GM21619 (cell line): ENCODE results near the gene THBS3.
"Not testable (repeated sequence)": the region's sequence is repeated elsewhere in the genome, so short reads cannot be mapped to it uniquely, and the experiment has no call there.

Experiments
- ATAC-seq: cut with Tn5 transposase; IDR thresholded peaks from one replicate; pipeline ENCODE4 v1.9.1; 2021; ENCODE audit not compliant: unreplicated experiment

THBS3 gene

DNA sequence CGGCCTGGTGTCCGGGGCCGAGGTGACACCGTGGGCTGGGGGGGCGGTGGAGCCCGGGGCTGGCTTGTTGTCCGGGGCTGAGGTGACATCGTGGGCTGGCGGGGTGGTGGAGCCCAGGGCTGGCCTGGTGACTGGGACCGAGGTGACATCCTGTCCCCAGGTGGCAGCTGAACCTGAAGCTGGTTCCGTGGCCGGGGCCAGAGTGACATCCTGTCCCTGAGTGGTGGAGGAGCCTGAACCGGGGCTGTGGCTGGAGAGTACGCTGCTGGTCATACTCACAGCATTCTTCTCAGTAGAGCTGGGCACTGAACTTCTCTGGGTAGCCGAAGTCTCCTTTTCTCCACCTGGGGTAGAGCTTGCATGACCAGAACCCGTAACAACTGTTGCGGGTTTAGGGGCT lies 15.8 kb downstream of the THBS3 start:
- no peak for ATAC-seq

DNA sequence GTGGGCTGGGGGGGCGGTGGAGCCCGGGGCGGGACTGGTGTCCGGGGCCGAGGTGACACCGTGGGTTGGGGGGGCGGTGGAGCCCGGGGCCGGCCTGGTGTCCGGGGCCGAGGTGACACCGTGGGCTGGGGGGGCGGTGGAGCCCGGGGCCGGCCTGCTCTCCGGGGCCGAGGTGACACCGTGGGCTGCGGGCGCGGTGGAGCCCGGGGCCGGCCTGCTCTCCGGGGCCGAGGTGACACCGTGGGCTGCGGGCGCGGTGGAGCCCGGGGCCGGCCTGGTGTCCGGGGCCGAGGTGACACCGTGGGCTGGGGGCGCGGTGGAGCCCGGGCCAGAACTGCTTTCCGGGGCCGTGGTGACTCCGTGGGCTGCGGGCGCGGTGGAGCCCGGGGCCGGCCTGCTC lies 17.8 kb downstream of the THBS3 start:
- ATAC-seq = not testable (repeated sequence)

DNA sequence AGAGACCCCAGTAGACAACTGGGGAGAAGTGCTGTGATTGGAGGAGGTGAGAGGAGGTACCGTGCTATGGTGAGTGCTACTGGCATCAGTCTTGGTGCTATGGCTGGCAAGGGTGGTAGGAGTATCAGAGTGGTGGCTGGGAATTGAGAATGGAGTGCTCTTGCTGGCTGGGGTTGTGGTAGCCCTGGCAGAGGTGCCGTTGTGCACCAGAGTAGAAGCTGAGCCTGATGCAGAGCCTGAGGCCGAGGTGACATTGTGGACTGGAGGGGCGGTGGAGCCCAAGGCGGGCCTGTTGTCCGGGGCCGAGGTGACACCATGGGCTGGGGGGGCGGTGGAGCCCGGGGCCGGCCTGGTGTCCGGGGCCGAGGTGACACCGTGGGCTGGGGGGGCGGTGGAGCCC lies 19.4 kb downstream of the THBS3 start:
- no peak for ATAC-seq

DNA sequence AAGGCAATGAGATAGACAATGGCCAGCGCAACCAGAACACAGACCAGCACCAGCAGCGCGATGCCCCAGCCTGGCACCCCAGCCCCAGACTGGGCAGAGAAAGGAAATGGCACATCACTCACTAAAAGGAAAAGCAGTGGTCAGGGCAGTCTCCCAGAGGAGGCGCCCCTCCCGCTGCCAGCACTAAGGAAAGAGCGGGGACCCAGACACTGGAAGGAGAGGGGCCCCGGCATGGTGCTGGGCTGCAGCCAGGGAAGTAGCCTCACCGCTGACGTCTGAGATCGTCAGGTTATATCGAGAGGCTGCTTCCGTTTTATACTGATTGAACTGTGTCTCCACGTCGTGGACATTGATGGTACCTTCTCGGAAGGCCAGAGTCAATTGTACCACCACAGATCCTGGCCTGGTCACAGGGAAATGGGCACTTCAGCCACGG lies 20.2 kb downstream of the THBS3 start:
- no peak for ATAC-seq

- no peak for ATAC-seq
Measured at GRCh38 chr1:155186794-155187455, 20.8 kb downstream of the THBS3 start.

DNA sequence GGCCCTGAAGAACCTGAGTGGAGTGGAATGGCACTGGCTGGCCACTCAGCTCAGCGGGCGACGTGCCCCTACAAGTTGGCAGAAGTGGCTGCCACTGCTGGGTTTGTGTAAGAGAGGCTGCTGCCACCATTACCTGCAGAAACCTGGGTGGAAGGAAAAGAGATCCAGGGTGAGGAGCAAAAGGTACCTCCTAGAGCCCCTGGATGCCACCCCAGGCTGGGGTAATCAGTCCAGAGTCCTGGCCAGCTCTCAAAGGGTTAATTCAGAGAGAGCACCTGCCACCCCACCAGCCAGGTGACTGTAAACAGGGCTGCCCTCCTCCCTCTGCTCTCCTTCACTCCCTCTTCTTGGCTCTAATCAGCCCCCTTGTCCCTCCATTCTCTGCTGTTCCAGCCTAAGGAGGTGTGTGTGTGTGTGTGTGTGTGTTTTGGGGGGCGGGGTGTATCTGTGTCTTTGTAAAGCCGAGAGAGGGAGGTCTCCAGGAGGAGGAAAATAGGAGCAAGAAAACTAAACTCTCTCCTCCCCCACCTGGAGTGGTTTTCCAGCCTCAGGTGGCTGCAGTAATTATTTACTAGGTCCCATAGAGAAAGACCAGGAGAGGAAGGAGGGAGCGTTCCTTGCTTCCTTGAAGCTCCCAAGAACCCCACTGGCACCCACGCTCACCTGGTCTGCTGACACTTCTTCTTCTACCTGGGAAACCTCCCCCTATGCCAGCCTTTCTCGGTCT lies 21.5 kb downstream of the THBS3 start:
- no peak for ATAC-seq

DNA sequence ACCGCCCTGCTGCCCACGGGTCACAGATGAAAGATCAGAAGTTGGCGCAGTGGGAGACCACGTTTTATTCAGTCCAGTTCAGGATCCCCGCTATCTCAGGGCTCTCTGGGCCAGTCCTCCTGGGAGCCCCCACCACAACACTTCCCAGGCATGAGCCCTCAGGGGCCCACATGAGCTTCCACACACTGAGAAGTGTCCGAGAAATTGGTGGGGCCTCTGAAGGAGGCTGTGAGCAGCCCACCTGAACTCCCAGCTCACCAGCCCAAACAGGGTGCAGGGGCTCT lies 22.0 kb downstream of the THBS3 start:
- ATAC-seq = no peak

DNA sequence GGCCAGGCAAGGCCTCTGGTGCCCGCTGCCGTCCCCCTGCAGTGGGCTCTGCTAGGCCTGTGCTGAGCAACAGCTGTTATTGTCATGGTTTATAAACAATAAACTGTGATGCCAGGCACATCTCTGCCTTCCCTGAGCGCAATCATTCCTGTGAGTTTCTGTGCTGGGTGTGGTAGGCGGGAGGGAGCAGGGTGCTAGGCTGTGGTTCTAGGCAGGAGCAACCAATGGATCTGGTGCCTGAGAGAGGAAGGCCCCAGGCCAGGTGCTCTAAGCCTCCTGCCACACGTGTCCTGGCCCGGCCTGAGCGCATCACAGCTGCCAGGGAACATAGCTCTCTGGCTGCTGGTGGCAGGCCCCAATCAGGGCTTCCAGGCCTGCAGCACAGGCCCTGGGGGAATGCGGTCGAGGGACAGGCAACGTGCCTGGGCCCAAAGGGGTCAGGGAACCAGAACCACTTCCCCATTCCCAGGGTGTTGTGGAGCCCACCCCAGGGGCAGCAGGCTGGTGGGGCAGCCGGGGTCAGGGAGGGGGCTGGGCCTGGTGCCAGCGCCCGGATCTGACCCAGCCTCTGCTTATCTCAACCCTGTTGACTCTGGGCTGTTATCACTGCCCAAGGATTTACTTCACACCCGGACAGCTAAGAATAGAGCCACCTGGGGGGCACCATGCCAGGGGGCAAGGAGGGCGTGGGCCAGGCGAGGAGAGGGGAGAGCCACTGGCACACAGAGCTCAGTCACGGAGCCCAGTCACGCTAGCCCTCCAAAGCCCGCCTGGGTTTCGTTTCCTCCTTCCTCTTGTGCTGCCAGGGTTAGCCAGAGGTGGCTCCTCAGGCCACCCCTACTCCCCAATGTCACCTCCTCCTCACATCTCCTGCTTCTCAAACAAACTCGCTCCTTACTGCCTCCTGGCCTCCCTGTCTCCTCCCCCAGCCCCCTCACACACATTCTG lies 22.6 kb downstream of the THBS3 start:
- ATAC-seq = peak; percentile 79

DNA sequence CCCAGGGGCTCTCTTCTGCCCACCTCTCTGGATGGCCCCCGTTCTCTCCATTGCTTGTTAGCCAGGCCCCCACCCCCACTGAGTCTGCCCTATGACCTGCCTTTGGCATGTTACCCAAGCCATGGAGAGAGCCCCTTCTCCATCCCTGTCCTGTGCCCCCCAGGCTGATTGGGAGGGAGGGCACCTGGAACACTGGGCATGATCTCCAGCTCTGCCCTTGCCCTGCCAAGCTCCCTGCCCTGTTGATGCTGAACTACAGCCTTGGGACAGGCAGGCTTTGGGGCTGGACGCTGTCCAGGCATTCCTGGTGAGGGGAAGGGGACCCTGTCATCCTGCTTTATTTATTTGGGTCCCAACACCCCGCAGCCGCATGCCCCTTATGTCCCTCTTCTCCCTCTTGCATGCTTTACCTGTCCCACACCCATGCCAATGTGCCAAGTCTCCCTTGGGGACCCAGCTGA lies 23.3 kb downstream of the THBS3 start:
- no peak for ATAC-seq

DNA sequence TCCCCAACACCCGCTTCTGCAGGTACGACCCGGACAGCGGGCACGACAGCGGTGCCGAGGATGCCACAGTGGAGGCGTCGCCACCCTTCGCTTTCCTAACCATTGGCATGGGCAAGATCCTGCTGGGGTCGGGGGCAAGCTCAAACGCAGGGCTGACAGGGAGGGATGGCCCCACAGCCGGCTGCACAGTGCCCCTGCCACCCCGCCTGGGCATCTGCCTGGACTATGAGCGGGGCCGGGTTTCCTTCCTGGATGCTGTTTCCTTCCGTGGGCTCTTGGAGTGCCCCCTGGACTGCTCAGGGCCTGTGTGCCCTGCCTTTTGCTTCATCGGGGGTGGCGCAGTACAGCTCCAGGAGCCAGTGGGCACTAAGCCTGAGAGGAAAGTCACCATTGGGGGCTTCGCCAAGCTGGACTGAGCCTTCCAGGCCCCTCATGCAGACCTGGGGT lies 23.9 kb downstream of the THBS3 start:
- ATAC-seq = no peak

GRCh38 chr1:155182052-155182550 lies 25.6 kb downstream of the THBS3 start:
- ATAC-seq = no peak

DNA sequence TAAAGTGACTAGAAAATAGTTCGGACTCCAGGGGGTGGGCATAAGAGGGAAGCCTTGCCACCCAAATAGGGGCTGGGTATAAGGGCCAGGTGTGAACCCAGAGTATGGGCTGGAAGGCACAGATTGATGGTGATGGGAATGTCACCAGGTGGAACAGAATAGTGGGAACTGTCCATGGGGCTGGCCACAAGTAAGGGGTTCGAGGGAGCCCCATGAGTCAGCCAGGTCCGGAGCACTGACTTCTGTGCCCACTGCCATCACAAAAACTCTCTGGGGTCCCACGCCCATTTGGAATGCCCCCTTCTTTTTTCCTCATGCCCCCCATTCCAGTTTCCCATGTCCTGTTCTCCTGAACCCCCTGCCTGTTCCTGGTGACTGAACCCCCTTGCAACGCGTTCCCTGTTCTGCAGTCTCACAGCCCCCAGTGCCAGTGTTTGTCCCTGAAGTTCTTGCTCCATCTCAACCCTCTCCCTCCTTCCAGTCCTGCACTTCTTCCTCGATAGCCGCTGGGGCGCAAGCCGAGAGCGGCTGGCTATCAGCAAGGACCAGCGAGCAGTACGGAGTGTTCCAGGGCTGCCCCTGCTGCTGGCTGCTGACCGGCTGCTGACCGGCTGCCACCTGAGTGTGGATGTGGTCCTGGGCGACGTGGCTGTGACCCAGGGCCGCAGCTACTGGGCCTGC lies 26.2 kb downstream of the THBS3 start:
- no peak for ATAC-seq

- ATAC-seq = no peak
Measured at GRCh38 chr1:155179112-155180031, 28.3 kb downstream of the THBS3 start.

DNA sequence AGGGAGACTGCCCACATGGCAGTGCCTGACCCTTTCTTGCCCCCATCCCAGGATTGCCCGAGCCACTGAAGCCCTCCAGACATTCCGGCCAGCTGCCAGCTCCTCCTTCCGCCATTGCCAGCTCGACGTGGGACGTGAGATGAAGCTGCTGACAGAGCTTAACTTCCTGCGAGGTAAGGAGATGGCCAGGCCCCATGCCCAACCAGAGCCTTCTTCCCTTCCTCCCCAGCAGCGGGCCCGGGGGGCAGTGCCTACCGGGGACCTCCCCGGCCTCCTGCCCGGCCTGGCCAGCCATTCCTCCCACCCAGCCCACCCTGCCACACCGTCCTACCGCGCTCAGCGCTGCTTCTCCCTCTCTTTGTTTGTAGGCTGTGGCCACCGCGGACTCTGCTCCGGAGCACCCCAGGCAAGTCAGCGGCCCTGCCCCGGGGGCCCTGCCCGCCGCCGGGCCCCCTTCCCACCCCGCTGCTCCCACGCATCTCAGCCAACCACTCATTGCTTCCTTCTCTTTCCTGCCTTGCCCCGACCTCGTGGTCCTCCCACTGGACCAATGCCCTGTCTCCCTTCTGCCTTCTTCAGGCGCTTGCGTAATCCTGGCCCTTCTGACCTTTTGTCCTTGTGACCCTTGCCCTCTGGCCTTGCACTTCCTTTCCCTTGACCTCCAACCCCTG lies 29.1 kb downstream of the THBS3 start:
- no peak for ATAC-seq

DNA sequence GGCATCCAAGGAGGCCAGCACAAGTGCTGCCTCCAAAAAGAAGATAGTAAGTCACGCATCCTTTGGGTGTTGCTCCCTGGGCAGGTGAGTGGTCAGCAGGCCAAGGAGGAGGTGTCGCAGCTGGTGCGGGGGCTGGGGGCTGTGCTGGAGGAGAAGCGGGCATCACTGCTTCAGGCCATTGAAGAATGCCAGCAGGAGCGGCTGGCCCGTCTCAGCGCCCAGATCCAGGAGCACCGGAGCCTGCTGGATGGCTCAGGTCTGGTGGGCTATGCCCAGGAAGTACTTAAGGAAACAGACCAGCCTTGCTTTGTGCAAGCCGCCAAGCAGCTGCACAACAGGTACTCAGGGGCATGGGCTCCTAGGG lies 29.8 kb downstream of the THBS3 start:
- no peak for ATAC-seq

GRCh38 chr1:155177192-155177917 lies 30.3 kb downstream of the THBS3 start:
- ATAC-seq = no peak

DNA sequence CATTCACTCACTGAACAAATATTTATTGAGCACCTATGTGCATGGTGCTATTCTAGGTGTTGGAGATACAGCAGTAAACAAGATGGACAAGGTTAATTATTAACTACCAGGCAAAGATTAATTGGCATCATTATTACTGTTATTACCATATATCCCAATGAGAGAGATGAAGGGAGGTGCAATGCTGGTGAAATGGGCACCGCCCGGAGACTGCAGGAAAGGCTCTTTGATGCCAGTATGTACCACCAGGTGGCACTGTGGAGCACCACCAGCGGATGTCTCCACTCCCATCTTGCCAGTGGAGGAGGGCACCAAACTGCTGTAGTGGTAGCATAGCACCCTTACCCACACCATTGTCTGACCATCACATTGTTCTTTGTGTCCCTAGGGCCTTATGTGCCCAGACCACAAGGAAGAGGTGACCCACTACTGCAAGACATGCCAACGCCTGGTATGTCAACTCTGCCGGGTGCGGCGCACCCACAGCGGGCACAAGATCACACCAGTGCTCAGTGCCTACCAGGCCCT lies 31.1 kb downstream of the THBS3 start:
- no peak for ATAC-seq

- no peak for ATAC-seq
Measured at GRCh38 chr1:155175927-155176371, 31.7 kb downstream of the THBS3 start.
